GM23338 (cell line): ENCODE data around the gene AXIN1. TPM values are rescaled to one million over a fixed set of nuclear protein-coding genes. Genes with fewer than 3 reads are reported as not detected.

Experiments used
- ATAC-seq: fragments of 200-7000 bp; cut with Tn5 transposase; 3 replicates; pipeline ENCODE4 v1.9.1; 2020
- DNase-seq: peaks from one replicate; pipeline ENCODE4 v3.0.0-alpha.2; 2015; ENCODE audit warnings: low spot score
- H2AFZ ChIP-seq: fragments of 200-600 bp; sonication (generic); 2 replicates; pipeline ENCODE4 v1.8.0; 2016; ENCODE audit warnings: antibody characterized with exemption, mild to moderate bottlenecking, moderate library complexity
- H3F3A ChIP-seq: fragments of 200-600 bp; sonication (generic); replicated peaks from 2 replicates; pipeline ENCODE4 v1.8.0; 2017; ENCODE audit warnings: antibody characterized with exemption, mixed run types, low read depth
- H3K27ac ChIP-seq: fragments of 200-600 bp; sonication (generic); 2 replicates; pipeline ENCODE4 v1.6.1; 2016; ENCODE audit warnings: low read depth
- H3K27me3 ChIP-seq: fragments of 200-600 bp; sonication (generic); 2 replicates; pipeline ENCODE4 v1.8.0; 2016; ENCODE audit warnings: mild to moderate bottlenecking, mixed run types, moderate library complexity; ENCODE audit not compliant: insufficient read depth
- H3K36me3 ChIP-seq: fragments of 200-600 bp; sonication (generic); 2 replicates; pipeline ENCODE4 v1.8.0; 2016; ENCODE audit warnings: mild to moderate bottlenecking; ENCODE audit not compliant: insufficient read depth
- H3K4me1 ChIP-seq: fragments of 200-600 bp; sonication (generic); 2 replicates; pipeline ENCODE4 v1.8.0; 2016; ENCODE audit warnings: mild to moderate bottlenecking, moderate library complexity; ENCODE audit not compliant: insufficient read depth
- H3K4me2 ChIP-seq: fragments of 200-600 bp; sonication (generic); 2 replicates; pipeline ENCODE4 v1.7.1; 2017; ENCODE audit warnings: mixed run types
- H3K4me3 ChIP-seq: fragments of 200-600 bp; sonication (generic); 2 replicates; pipeline ENCODE4 v1.6.1; 2016; ENCODE audit warnings: mixed run types
- H3K79me2 ChIP-seq: fragments of 200-600 bp; sonication (generic); replicated peaks from 2 replicates; pipeline ENCODE4 v1.8.0; 2017; ENCODE audit warnings: mild to moderate bottlenecking; ENCODE audit not compliant: insufficient read depth
- H3K9me2 ChIP-seq: fragments of 200-600 bp; sonication (generic); 2 replicates; pipeline ENCODE4 v1.8.0; 2017; ENCODE audit not compliant: insufficient read depth
- H4K20me1 ChIP-seq: fragments of 200-600 bp; sonication (generic); replicated peaks from 2 replicates; pipeline ENCODE4 v1.8.0; 2017; ENCODE audit warnings: mild to moderate bottlenecking; ENCODE audit not compliant: insufficient read depth
- H3K27ac Mint-ChIP-seq: 2 replicates; pipeline ENCODE4 v1.8.0; 2020; ENCODE audit warnings: inconsistent platforms, mild to moderate bottlenecking, moderate library complexity, mixed read lengths
- H3K27me3 Mint-ChIP-seq: 3 replicates; pipeline ENCODE4 v1.8.0; 2022; ENCODE audit warnings: low read depth, mild to moderate bottlenecking, moderate library complexity, mixed read lengths, inconsistent platforms; ENCODE audit not compliant: insufficient read depth, poor library complexity
- H3K36me3 Mint-ChIP-seq: 3 replicates; pipeline ENCODE4 v1.8.0; 2021; ENCODE audit warnings: low read depth, mild to moderate bottlenecking, inconsistent platforms, moderate library complexity, mixed read lengths
- H3K4me1 Mint-ChIP-seq: 3 replicates; pipeline ENCODE4 v1.8.0; 2020; ENCODE audit warnings: mild to moderate bottlenecking, inconsistent platforms, mixed read lengths
- H3K4me3 Mint-ChIP-seq: 3 replicates; pipeline ENCODE4 v1.8.0; 2021; ENCODE audit warnings: moderate library complexity, mild to moderate bottlenecking, inconsistent platforms, mixed read lengths
- H3K9me3 Mint-ChIP-seq: 3 replicates; pipeline ENCODE4 v1.8.0; 2020; ENCODE audit warnings: moderate library complexity, mild to moderate bottlenecking, inconsistent platforms, mixed read lengths
- CREB1 ChIP-seq: fragments of 250-450 bp; sonication (Bioruptor Pico); IDR thresholded peaks from 2 replicates; pipeline ENCODE4 v1.5.0; 2020; ENCODE audit warnings: low read depth, mild to moderate bottlenecking, moderate library complexity
- CTCF ChIP-seq, 2 experiments: fragments of 200-600 bp in 1 of 2; sonication (generic) in 1 of 2; conservative IDR thresholded peaks; 2 replicates each; pipeline versions ENCODE4 v1.5.1 to v1.6.1; 2016 to 2017; ENCODE audit warnings: antibody characterized with exemption in 2 of 2, low read depth in 2 of 2, mild to moderate bottlenecking in 2 of 2, moderate library complexity in 1 of 2
- ETS1 ChIP-seq: IDR thresholded peaks from 2 replicates; pipeline ENCODE4 v1.6.1; 2016; ENCODE audit warnings: antibody characterized with exemption
- EZH2 ChIP-seq: fragments of 200-600 bp; sonication (generic); IDR thresholded peaks from one replicate; pipeline ENCODE4 v1.8.0; 2017; ENCODE audit warnings: antibody characterized with exemption, mild to moderate bottlenecking, low read depth; ENCODE audit not compliant: unreplicated experiment
- NANOG ChIP-seq: IDR thresholded peaks from 2 replicates; pipeline ENCODE4 v1.6.1; 2016; ENCODE audit warnings: antibody characterized with exemption, borderline replicate concordance
- POLR2AphosphoS5 ChIP-seq: IDR thresholded peaks from 2 replicates; pipeline ENCODE4 v1.6.1; 2016; ENCODE audit warnings: antibody characterized with exemption, low read depth
- REST ChIP-seq: IDR thresholded peaks from one replicate; pipeline ENCODE4 v1.6.1; 2018; ENCODE audit warnings: antibody characterized with exemption; ENCODE audit not compliant: unreplicated experiment
- ZNF331 ChIP-seq: fragments of 250-450 bp; sonication (Bioruptor Pico); IDR thresholded peaks from 2 replicates; pipeline ENCODE4 v1.5.0; 2020; ENCODE audit warnings: low read depth, mild to moderate bottlenecking, moderate library complexity
- polyA plus RNA-seq: library from polyadenylated mRNA; unstranded; fragments of >200 nt; fragmentation: Nextera tagmentation; extraction: Ambion mirVana; gene quantifications from 2 replicates; pipeline ENCODE4 v1.2.1, GENCODE V29; 2016
- total RNA-seq: library from RNA; depleted of rRNA; stranded (reverse); fragments of >200 nt; shearing (Covaris generic); gene quantifications from 2 replicates; pipeline ENCODE4 v1.2.3, GENCODE V29; 2014

The AXIN1 gene
- total and polyA plus RNA-seq, 2 experiments from 2014 or later = 14.3 to 54.5 TPM

- Mint-ChIP-seq H3K27ac (peak overlapping the region; percentile 81; the same call in 1 of the 2 replicates), H3K27me3 (peaks cover 11% of the 10 kb centered on the region), H3K4me1 (peaks cover 37% of the 10 kb centered on the region), H3K4me3 (no peak overlapping the region), H3K9me3 (no peaks in the 10 kb centered on the region), H3K36me3 (peaks cover 13% of the 10 kb centered on the region; the same call in 2 of the 3 replicates)
- H4K20me1 ChIP-seq = peaks cover 42% of the 10 kb centered on the region
- H3K4me1 ChIP-seq = peaks cover 7% of the 10 kb centered on the region; the same call in 1 of the 2 replicates
- ATAC-seq = no peak
- peaks cover 94% of the 10 kb centered on the region for H3K79me2 ChIP-seq
- no peaks in the 10 kb centered on the region for H3K36me3 ChIP-seq
- H3K27me3 ChIP-seq = no peaks in the 10 kb centered on the region
- peaks cover 3% of the 10 kb centered on the region; the same call in 1 of the 2 replicates for H3F3A ChIP-seq
- H3K4me2 ChIP-seq = no peak overlapping the region
- no peak overlapping the region for H3K27ac ChIP-seq
- TF ChIP-seq CTCF (conservative IDR thresholded peaks at IDR 0.05; ENCODE audit: low read depth in 2 of 2) (no peak), CREB1 (no peak)
- no peak for DNase-seq
- H3K4me3 ChIP-seq = no peak overlapping the region
- H2AFZ ChIP-seq = no peak overlapping the region
- H3K9me2 ChIP-seq = no peaks in the 10 kb centered on the region
Observed at GRCh38 chr16:322476-323143, 29.9 kb downstream of the AXIN1 start.

DNA sequence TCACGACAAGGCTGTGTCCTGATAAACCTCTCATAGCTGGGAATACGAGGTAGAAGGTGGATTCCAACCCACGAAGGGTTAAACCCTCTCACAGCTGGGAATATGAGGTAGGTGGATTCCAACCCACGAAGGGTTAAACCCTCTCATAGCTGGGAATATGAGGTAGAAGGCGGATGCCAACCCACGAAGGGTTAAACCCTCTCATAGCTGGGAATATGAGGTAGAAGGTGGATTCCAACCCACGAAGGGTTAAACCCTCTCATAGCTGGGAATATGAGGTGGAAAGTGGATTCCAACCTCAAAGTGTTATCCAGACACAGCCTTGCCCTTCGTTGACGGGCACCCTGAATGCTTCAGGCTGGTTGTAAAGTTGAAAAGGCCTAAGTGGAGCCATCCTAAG lies 31.0 kb downstream of the AXIN1 start:
- Mint-ChIP-seq H3K4me1 (peaks cover 40% of the 10 kb centered on the region), H3K27me3 (peaks cover 9% of the 10 kb centered on the region), H3K27ac (no peak overlapping the region), H3K4me3 (no peak overlapping the region), H3K36me3 (peaks cover 14% of the 10 kb centered on the region; the same call in 2 of the 3 replicates), H3K9me3 (no peaks in the 10 kb centered on the region)
- Histone ChIP-seq H3K9me2 (no peaks in the 10 kb centered on the region), H3K36me3 (no peaks in the 10 kb centered on the region), H3K27me3 (no peaks in the 10 kb centered on the region), H3K27ac (no peak overlapping the region), H3F3A (peaks cover 7% of the 10 kb centered on the region), H3K4me1 (peaks cover 7% of the 10 kb centered on the region; the same call in 1 of the 2 replicates), H3K79me2 (peaks cover 94% of the 10 kb centered on the region), H2AFZ (no peak overlapping the region), H3K4me2 (no peak overlapping the region), H4K20me1 (peaks cover 45% of the 10 kb centered on the region), H3K4me3 (no peak overlapping the region)
- DNase-seq = no peak
- TF ChIP-seq ETS1 (no peak), NANOG (no peak)
- no peak for ATAC-seq

DNA sequence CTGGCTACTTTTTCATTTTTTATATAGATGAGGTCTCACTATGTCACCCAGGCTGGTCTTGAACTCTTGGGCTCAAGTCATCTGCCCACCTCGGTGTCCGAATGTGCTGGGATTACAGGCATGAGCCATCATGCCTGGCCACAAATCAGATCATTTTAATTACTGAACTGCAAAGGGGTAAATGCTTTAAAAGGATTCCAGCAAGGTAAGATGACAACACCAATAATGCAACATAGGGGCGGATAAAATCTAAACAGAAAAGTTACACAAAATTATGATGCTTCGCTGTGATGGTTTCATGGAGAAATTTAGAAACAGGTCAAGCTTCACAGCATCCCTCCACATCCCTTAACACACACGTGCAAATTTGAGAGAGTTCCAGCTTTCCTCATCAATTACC lies 32.3 kb downstream of the AXIN1 start:
- Mint-ChIP-seq H3K27ac (no peak overlapping the region), H3K9me3 (no peaks in the 10 kb centered on the region), H3K4me3 (no peak overlapping the region), H3K36me3 (peaks cover 15% of the 10 kb centered on the region; the same call in 2 of the 3 replicates), H3K4me1 (peaks cover 33% of the 10 kb centered on the region), H3K27me3 (peaks cover 7% of the 10 kb centered on the region)
- Histone ChIP-seq H3K4me3 (no peak overlapping the region), H3K4me2 (no peak overlapping the region), H3K27me3 (no peaks in the 10 kb centered on the region), H3K9me2 (no peaks in the 10 kb centered on the region), H3K4me1 (peaks cover 7% of the 10 kb centered on the region; the same call in 1 of the 2 replicates), H3K27ac (no peak overlapping the region), H4K20me1 (peaks cover 52% of the 10 kb centered on the region; the same call in 1 of the 2 replicates), H3K36me3 (no peaks in the 10 kb centered on the region), H3F3A (peaks cover 5% of the 10 kb centered on the region), H2AFZ (no peak overlapping the region), H3K79me2 (peaks cover 94% of the 10 kb centered on the region)
- ATAC-seq (no peak), DNase-seq (no peak)
- TF ChIP-seq REST = no peak
- no peak for TF ChIP-seq NANOG
- no peak for TF ChIP-seq EZH2
- no peak for TF ChIP-seq ETS1
- no peak for TF ChIP-seq ZNF331
- TF ChIP-seq POLR2AphosphoS5 = no peak
